DOHH2 (cell line): Measurements from ENCODE around the gene TMEM156.

ENCODE experiments used
- CTCF ChIP-seq: fragments of 200-600 bp; sonication (generic); IDR thresholded peaks from one replicate; pipeline ENCODE4 v1.5.1; 2014; ENCODE audit warnings: antibody characterized with exemption, mild to moderate bottlenecking, low read depth, low read length; ENCODE audit not compliant: poor library complexity, severe bottlenecking
- EZH2phosphoT487 ChIP-seq: fragments of 200-600 bp; sonication (generic); IDR thresholded peaks from 2 replicates; pipeline ENCODE4 v1.6.1; 2017; ENCODE audit warnings: borderline replicate concordance, mild to moderate bottlenecking, antibody characterized with exemption, low read length, moderate library complexity, mixed read lengths

- TF ChIP-seq CTCF (no peak), EZH2phosphoT487 (no peak)
Measured at GRCh38 chr4:39044956-39045826, 13.0 kb upstream of the TMEM156 start.
